Psoas muscle (tissue), 8 donors: ENCODE data around the gene ZNF574. TPM values are rescaled to one million over a fixed set of nuclear protein-coding genes. Genes with fewer than 3 reads are reported as not detected.

ENCODE experiments used
- ATAC-seq, 4 donors: fragments of 200-7000 bp; cut with Tn5 transposase; one replicate each; pipeline ENCODE4 v1.9.1; 2020; ENCODE audit warnings: moderate library complexity in 3 of 4, mild to moderate bottlenecking in 2 of 4
- DNase-seq, 2 donors: peaks; one replicate each; pipeline ENCODE4 v3.0.0-alpha.2; 2020
- H3K27ac ChIP-seq: fragments of 200-600 bp; one replicate; pipeline ENCODE4 v1.8.0; 2022
- H3K27me3 ChIP-seq, 3 donors: fragments of 200-600 bp in 1 of 3; one replicate each; pipeline versions ENCODE4 v1.6.1 to v1.8.0; 2013 to 2022; ENCODE audit warnings: low read length in 2 of 3, mild to moderate bottlenecking in 2 of 3, moderate library complexity in 1 of 3; ENCODE audit not compliant: insufficient read depth in 3 of 3
- H3K36me3 ChIP-seq, 2 donors: fragments of 200-600 bp in 1 of 2; one replicate each; pipeline versions ENCODE4 v1.6.1 to v1.8.0; 2013 to 2022; ENCODE audit warnings: low read depth in 1 of 2, mild to moderate bottlenecking in 1 of 2, moderate library complexity in 1 of 2; ENCODE audit not compliant: insufficient read depth in 1 of 2
- H3K4me1 ChIP-seq: fragments of 200-600 bp; one replicate; pipeline ENCODE4 v1.8.0; 2022
- H3K4me3 ChIP-seq: fragments of 200-600 bp; one replicate; pipeline ENCODE4 v1.8.0; 2022; ENCODE audit warnings: mild to moderate bottlenecking
- H3K9me3 ChIP-seq: fragments of 200-600 bp; one replicate; pipeline ENCODE4 v1.8.0; 2022
- WGBS, 3 donors: extraction: QIAGEN DNeasy Blood & Tissue Kit; methylation state at CpG; one replicate each; pipeline versions ENCODE4 v1.1.6 to v1.1.7; 2013; 5-methylcytosine and 5-hydroxymethylcytosine counted together
- intact Hi-C, 2 donors: fragments of 100-400 bp; cut with DNase I; formaldehyde crosslinking; loops; one replicate each; pipeline versions ENCODE4 v1.11.0 to v1.14.2; 2022
- polyA plus RNA-seq, 3 donors: library from polyadenylated mRNA; stranded (reverse); fragments of 200-250 nt; gene quantifications; one replicate each; pipeline ENCODE4 v1.2.3, GENCODE V29; 2013
- total RNA-seq, 4 donors: library from RNA; stranded (reverse); fragmentation: NEBNext Ultra II Directional in 2 of 4; extraction: Animal tissue kit (Norgen Biotek cat#: 25700) in 2 of 4; gene quantifications; one replicate each; pipeline versions ENCODE4 v1.2.1 to v1.2.4, GENCODE V29; 2021 to 2023
- TF ChIP-seq, protein P1 (sequence below): fragments of 200-600 bp; IDR thresholded peaks from one replicate; pipeline ENCODE4 v1.8.0; 2022; ENCODE audit warnings: antibody characterized with exemption
- donor health status: healthy with polysubstance abuse.
- donor health status: DM: no; HTN: no; CAD: no; lungs with moderate emphysema.
- donor health status: Bipolar disorder and iron deficiency.
- donor health status: healthy.
- donor health status: DM: yes; HTN: yes; CAD: no.
- donor health status: DM: no; HTN: no; CAD: no.
- donor health status: DM: no; HTN: no; CAD: no.
- donor health status: DM: yes; HTN: yes; CAD: no.

ZNF574 gene
- total and polyA plus RNA-seq, 7 donors = 6.4 to 11.2 (median 8.7) TPM

DNA sequence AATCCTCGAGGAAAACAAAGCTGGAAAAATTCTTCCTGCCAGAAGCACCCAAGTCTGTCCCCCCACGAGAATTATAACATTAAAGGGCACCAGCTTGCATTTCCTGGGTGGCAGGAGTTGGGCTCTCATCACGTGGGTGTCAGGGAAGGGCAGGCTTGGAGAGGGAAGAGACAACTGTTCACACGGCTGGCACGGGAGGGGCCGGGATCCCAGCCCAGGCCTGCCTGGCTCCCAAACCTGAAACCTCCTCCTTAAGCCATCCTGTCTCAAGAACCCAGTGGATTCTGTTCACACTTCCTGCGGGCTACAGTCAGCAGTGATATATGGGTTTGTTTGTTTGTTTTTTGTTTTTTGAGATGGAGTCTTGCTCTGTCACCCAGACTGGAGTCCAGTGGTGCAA, 18.1 kb upstream of the ZNF574 start:
- ATAC-seq (peak; percentile 56 to 91 (median 70)), DNase-seq (no peak)
- Histone ChIP-seq H3K27me3 (no peaks in the 10 kb centered on the region), H3K27ac (no peak overlapping the region), H3K4me1 (peaks cover 1% of the 10 kb centered on the region), H3K4me3 (no peak overlapping the region), H3K36me3 (no peaks in the 10 kb centered on the region), H3K9me3 (no peaks in the 10 kb centered on the region)
- intact Hi-C loops = no loop called here
- TF ChIP-seq, protein P1, sequence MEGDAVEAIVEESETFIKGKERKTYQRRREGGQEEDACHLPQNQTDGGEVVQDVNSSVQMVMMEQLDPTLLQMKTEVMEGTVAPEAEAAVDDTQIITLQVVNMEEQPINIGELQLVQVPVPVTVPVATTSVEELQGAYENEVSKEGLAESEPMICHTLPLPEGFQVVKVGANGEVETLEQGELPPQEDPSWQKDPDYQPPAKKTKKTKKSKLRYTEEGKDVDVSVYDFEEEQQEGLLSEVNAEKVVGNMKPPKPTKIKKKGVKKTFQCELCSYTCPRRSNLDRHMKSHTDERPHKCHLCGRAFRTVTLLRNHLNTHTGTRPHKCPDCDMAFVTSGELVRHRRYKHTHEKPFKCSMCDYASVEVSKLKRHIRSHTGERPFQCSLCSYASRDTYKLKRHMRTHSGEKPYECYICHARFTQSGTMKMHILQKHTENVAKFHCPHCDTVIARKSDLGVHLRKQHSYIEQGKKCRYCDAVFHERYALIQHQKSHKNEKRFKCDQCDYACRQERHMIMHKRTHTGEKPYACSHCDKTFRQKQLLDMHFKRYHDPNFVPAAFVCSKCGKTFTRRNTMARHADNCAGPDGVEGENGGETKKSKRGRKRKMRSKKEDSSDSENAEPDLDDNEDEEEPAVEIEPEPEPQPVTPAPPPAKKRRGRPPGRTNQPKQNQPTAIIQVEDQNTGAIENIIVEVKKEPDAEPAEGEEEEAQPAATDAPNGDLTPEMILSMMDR = no peak
- 28 to 37% (median 31%) methylated on average over 7 of the region's 7 CpGs for WGBS, 3 donors

DNA sequence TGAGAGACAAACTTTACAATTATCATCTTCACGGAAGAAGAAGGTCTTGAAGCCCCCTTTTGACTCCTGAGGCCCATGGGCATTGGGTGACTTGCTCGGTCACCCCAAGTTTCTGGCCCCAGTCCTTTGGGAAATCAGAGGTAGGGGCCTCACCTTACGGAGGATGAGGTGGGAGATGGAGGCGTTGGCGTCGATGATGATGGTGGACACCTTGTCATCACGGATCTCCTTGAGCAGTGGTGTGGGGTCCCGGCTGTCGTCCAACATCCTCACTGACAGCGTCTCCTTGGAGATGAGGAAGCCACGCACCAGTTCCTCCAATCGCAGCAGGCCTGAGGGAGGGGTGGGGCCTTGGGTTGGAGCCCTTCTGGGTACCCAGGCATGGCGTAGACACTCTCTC, 16.8 kb upstream of the ZNF574 start:
- H3K4me3 ChIP-seq = no peak overlapping the region
- 93 to 94% (median 93%) methylated on average over 13 of the region's 13 CpGs for WGBS, 3 donors
- no peaks in the 10 kb centered on the region for H3K4me1 ChIP-seq
- TF ChIP-seq, protein P1 = no peak
- DNase-seq (no peak), ATAC-seq (no peak)
- no peaks in the 10 kb centered on the region for H3K9me3 ChIP-seq
- intact Hi-C loops = no loop called here
- H3K36me3 ChIP-seq = no peaks in the 10 kb centered on the region
- H3K27ac ChIP-seq = no peak overlapping the region
- H3K27me3 ChIP-seq = no peaks in the 10 kb centered on the region

DNA sequence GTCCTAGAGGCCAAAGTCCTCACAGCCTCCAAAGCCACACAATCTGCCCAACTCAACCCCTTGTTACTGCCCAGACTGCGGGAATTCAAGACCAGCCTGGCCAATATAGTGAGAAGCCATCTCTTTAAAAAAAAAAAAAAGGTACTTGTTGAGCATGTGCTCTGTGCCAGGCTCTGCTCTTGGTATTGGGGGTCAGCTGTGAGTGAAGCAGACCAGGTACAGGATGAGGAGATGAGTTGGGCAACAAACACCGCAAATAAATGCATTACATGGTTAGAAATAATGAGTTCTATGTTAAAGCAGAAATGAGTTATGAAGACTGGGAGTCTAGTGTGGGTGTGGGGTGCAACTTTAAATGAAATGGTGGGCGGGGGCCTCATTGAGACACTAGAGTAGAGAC, 15.8 kb upstream of the ZNF574 start:
- intact Hi-C loops = no loop called here
- Histone ChIP-seq H3K27ac (no peak overlapping the region), H3K36me3 (no peaks in the 10 kb centered on the region), H3K4me1 (no peaks in the 10 kb centered on the region), H3K9me3 (no peaks in the 10 kb centered on the region), H3K4me3 (no peak overlapping the region), H3K27me3 (peaks cover 0 to under 1% (median 0%) of the 10 kb centered on the region in 3 donors)
- TF ChIP-seq, protein P1 = no peak
- WGBS, 3 donors = 95 to 98% (median 98%) methylated on average over 3 of the region's 3 CpGs
- DNase-seq = no peak
- ATAC-seq = no peak

- TF ChIP-seq, protein P1 = no peak
- intact Hi-C loops = no loop called here
- Histone ChIP-seq H3K27ac (no peak overlapping the region), H3K27me3 (peaks cover 0 to 23% (median 5%) of the 10 kb centered on the region in 3 donors), H3K4me3 (no peak overlapping the region), H3K4me1 (no peaks in the 10 kb centered on the region), H3K9me3 (no peaks in the 10 kb centered on the region), H3K36me3 (no peaks in the 10 kb centered on the region)
- 96 to 99% (median 97%) methylated on average over 16 of the region's 16 CpGs for WGBS, 3 donors
- ATAC-seq (no peak), DNase-seq (no peak)
Observed at GRCh38 chr19:42062381-42062780, 13.6 kb upstream of the ZNF574 start.

- DNase-seq (no peak), ATAC-seq (no peak)
- TF ChIP-seq, protein P1 = no peak
- Histone ChIP-seq H3K4me3 (no peak overlapping the region), H3K9me3 (no peaks in the 10 kb centered on the region), H3K27me3 (peaks cover 0 to 42% (median 16%) of the 10 kb centered on the region in 3 donors), H3K36me3 (no peaks in the 10 kb centered on the region), H3K4me1 (no peaks in the 10 kb centered on the region), H3K27ac (no peak overlapping the region)
- intact Hi-C loops = no loop called here
- 85 to 91% (median 87%) methylated on average over 6 of the region's 6 CpGs for WGBS, 3 donors
Observed at GRCh38 chr19:42064432-42064831, 11.5 kb upstream of the ZNF574 start.
